Measurements from ENCODE around the gene TAGAP. TPM values are rescaled to one million over a fixed set of nuclear protein-coding genes. Genes with fewer than 3 reads are reported as not detected.
A peak's percentile ranks its signal among the peaks of the same experiment; 100 is the strongest.
"Not testable (repeated sequence)": the region's sequence is repeated elsewhere in the genome, so short reads cannot be mapped to it uniquely, and the experiment has no call there.

The TAGAP gene
- total and polyA plus RNA-seq, 2 donors (not counting 1 experiment from before 2014, with no cell fraction given), result 167 to 242 TPM

- whole genome bisulfite sequencing (ENCODE audit: insufficient coverage), result 78% methylated on average over 3 of the region's 5 CpGs
- Histone ChIP-seq H3K4me3 (ENCODE audit: control extremely low read depth in 1 of 5, extremely low read depth in 1 of 5, insufficient read depth in 1 of 5, low read depth in 2 of 5, low read length in 4 of 5) (no peak overlapping the region), H3K27ac (ENCODE audit: low read length in 2 of 2) (peak overlapping the region in 1 of 2 donors; percentile 74), H4K20me1 (ENCODE audit: control insufficient read depth, insufficient read depth, low read length, poor library complexity, severe bottlenecking) (no peaks in the 10 kb centered on the region), H3K79me2 (ENCODE audit: control insufficient read depth, insufficient read depth, low read length) (peaks cover 20% of the 10 kb centered on the region), H3K4me2 (replicated peaks; ENCODE audit: low read depth, low read length, poor library complexity, severe bottlenecking) (peak overlapping the region; percentile 45), H3K27me3 (replicated peaks in 1 of 4; ENCODE audit: control extremely low read depth in 1 of 4, control insufficient read depth in 3 of 4, insufficient read depth in 4 of 4, low read length in 3 of 4) (no peaks in the 10 kb centered on the region), H3K9ac (ENCODE audit: low read length) (no peak overlapping the region), H3K4me1 (ENCODE audit: control insufficient read depth in 2 of 2, insufficient read depth in 2 of 2, low read length in 2 of 2) (peaks cover 26 to 31% of the 10 kb centered on the region in 2 donors), H3K36me3 (replicated peaks in 1 of 2; ENCODE audit: control extremely low read depth in 1 of 2, control insufficient read depth in 1 of 2, extremely low read depth in 1 of 2, insufficient read depth in 2 of 2, low read length in 1 of 2) (no peaks in the 10 kb centered on the region), H3K9me3 (ENCODE audit: control extremely low read depth in 1 of 3, control insufficient read depth in 2 of 3, insufficient read depth in 1 of 3, low read length in 2 of 3) (peaks cover 0 to 5% (median 0%) of the 10 kb centered on the region in 3 donors), H2AFZ (ENCODE audit: insufficient read depth, low read depth, low read length, poor library complexity, severe bottlenecking) (peak overlapping the region; percentile 26)
- ATAC-seq (ENCODE audit: low read depth) (peak; percentile 70), DNase-seq (peak; percentile 67)
- TF ChIP-seq, protein P1, sequence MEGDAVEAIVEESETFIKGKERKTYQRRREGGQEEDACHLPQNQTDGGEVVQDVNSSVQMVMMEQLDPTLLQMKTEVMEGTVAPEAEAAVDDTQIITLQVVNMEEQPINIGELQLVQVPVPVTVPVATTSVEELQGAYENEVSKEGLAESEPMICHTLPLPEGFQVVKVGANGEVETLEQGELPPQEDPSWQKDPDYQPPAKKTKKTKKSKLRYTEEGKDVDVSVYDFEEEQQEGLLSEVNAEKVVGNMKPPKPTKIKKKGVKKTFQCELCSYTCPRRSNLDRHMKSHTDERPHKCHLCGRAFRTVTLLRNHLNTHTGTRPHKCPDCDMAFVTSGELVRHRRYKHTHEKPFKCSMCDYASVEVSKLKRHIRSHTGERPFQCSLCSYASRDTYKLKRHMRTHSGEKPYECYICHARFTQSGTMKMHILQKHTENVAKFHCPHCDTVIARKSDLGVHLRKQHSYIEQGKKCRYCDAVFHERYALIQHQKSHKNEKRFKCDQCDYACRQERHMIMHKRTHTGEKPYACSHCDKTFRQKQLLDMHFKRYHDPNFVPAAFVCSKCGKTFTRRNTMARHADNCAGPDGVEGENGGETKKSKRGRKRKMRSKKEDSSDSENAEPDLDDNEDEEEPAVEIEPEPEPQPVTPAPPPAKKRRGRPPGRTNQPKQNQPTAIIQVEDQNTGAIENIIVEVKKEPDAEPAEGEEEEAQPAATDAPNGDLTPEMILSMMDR (IDR thresholded peaks at IDR 0.05), result no peak
- no peak for TF ChIP-seq EZH2 (IDR thresholded peaks at IDR 0.05; ENCODE audit: borderline replicate concordance, insufficient read depth, low read depth, low read length, poor library complexity, severe bottlenecking)
- Mint-ChIP-seq H3K27ac (peak overlapping the region; percentile 80), H3K9me3 (ENCODE audit: insufficient read depth) (no peaks in the 10 kb centered on the region), H3K4me1 (peaks cover 50% of the 10 kb centered on the region), H3K27me3 (no peaks in the 10 kb centered on the region), H3K4me3 (no peak overlapping the region)
- ChIA-PET POLR2A (interaction anchor here (0.7 to 2.1 kb wide), 3 partner anchors 25 to 50 kb away, joined by 7 to 12 read pairs (median 7); no protein-coding TSS in a partner anchor), CTCF (interaction anchor here (0.8 to 25.2 kb wide), 7 partner anchors 13 to 138 kb away, joined by 3 to 728 read pairs (median 4); partner anchors contain the start of genes RSPH3 and TAGAP)
- intact Hi-C loops (cut with micrococcal nuclease), result no loop called here
Observed at GRCh38 chr6:159013229-159013628, 31.6 kb downstream of the TAGAP start.

DNA sequence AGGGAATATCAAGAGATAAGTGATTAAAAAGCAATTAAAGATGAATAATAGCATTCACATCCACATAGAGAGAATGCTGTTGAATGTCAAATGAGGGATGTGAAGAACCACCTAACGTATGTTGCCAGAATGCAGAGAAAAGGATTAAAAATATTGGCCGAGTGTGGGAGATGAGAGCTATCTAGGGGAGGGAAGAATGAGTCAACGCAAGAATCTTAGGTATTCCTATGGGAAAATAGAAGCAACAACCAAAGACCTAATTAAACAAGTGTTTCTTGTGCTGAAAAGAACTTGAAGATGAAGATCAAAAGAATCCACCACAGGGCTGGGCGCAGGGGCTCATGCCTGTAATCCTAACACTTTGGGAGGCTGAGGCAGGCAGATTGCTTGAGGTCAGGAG is 32.6 kb downstream of the TAGAP start:
- Histone ChIP-seq H4K20me1 (ENCODE audit: control insufficient read depth, insufficient read depth, low read length, poor library complexity, severe bottlenecking) (no peaks in the 10 kb centered on the region), H3K79me2 (ENCODE audit: control insufficient read depth, insufficient read depth, low read length) (peaks cover 20% of the 10 kb centered on the region), H3K4me2 (replicated peaks; ENCODE audit: low read depth, low read length, poor library complexity, severe bottlenecking) (no peak overlapping the region), H3K9ac (ENCODE audit: low read length) (no peak overlapping the region), H2AFZ (ENCODE audit: insufficient read depth, low read depth, low read length, poor library complexity, severe bottlenecking) (no peak overlapping the region), H3K27me3 (replicated peaks in 1 of 4; ENCODE audit: control extremely low read depth in 1 of 4, control insufficient read depth in 3 of 4, insufficient read depth in 4 of 4, low read length in 3 of 4) (no peaks in the 10 kb centered on the region), H3K9me3 (ENCODE audit: control extremely low read depth in 1 of 3, control insufficient read depth in 2 of 3, insufficient read depth in 1 of 3, low read length in 2 of 3) (peaks cover 0 to 5% (median 0%) of the 10 kb centered on the region in 3 donors), H3K36me3 (replicated peaks in 1 of 2; ENCODE audit: control extremely low read depth in 1 of 2, control insufficient read depth in 1 of 2, extremely low read depth in 1 of 2, insufficient read depth in 2 of 2, low read length in 1 of 2) (no peaks in the 10 kb centered on the region), H3K4me1 (ENCODE audit: control insufficient read depth in 2 of 2, insufficient read depth in 2 of 2, low read length in 2 of 2) (peaks cover 18 to 25% of the 10 kb centered on the region in 2 donors), H3K4me3 (ENCODE audit: control extremely low read depth in 1 of 5, extremely low read depth in 1 of 5, insufficient read depth in 1 of 5, low read depth in 2 of 5, low read length in 4 of 5) (no peak overlapping the region), H3K27ac (ENCODE audit: low read length in 2 of 2) (no peak overlapping the region)
- no peaks in the 10 kb centered on the region for H3K27me3 Mint-ChIP-seq
- no peaks in the 10 kb centered on the region for H3K9me3 Mint-ChIP-seq (ENCODE audit: insufficient read depth)
- TF ChIP-seq, protein P1 (IDR thresholded peaks at IDR 0.05), result no peak
- no peak for TF ChIP-seq EZH2 (IDR thresholded peaks at IDR 0.05; ENCODE audit: borderline replicate concordance, insufficient read depth, low read depth, low read length, poor library complexity, severe bottlenecking)
- CTCF ChIA-PET, result interaction anchor here (9.1 to 25.2 kb wide), 3 partner anchors 28 to 124 kb away, joined by 181 to 728 read pairs (median 478); partner anchors contain the start of gene TAGAP
- ATAC-seq (ENCODE audit: low read depth), result no peak
- POLR2A ChIA-PET, result no interaction called here
- DNase-seq, result no peak
- peak overlapping the region; percentile 29 for H3K27ac Mint-ChIP-seq
- intact Hi-C loops (cut with micrococcal nuclease), result no loop called here
- H3K4me1 Mint-ChIP-seq, result peaks cover 42% of the 10 kb centered on the region
- H3K4me3 Mint-ChIP-seq, result no peak overlapping the region
- 100% methylated on average over 3 of the region's 4 CpGs for WGBS (ENCODE audit: insufficient coverage)

- H2AFZ ChIP-seq (ENCODE audit: insufficient read depth, low read depth, low read length, poor library complexity, severe bottlenecking); H3K4me2 ChIP-seq (replicated peaks; ENCODE audit: low read depth, low read length, poor library complexity, severe bottlenecking); H3K27me3 ChIP-seq (replicated peaks in 1 of 4; ENCODE audit: control extremely low read depth in 1 of 4, control insufficient read depth in 3 of 4, insufficient read depth in 4 of 4, low read length in 3 of 4); H3K27ac Mint-ChIP-seq; H3K27me3 Mint-ChIP-seq; H4K20me1 ChIP-seq (ENCODE audit: control insufficient read depth, insufficient read depth, low read length, poor library complexity, severe bottlenecking); H3K9me3 Mint-ChIP-seq (ENCODE audit: insufficient read depth); H3K9me3 ChIP-seq (ENCODE audit: control extremely low read depth in 1 of 3, control insufficient read depth in 2 of 3, insufficient read depth in 1 of 3, low read length in 2 of 3); H3K36me3 ChIP-seq (replicated peaks in 1 of 2; ENCODE audit: control extremely low read depth in 1 of 2, control insufficient read depth in 1 of 2, extremely low read depth in 1 of 2, insufficient read depth in 2 of 2, low read length in 1 of 2); H3K4me3 Mint-ChIP-seq; DNase-seq; H3K9ac ChIP-seq (ENCODE audit: low read length); ATAC-seq (ENCODE audit: low read depth); H3K4me3 ChIP-seq (ENCODE audit: control extremely low read depth in 1 of 5, extremely low read depth in 1 of 5, insufficient read depth in 1 of 5, low read depth in 2 of 5, low read length in 4 of 5); intact Hi-C loops (cut with micrococcal nuclease); H3K27ac ChIP-seq (ENCODE audit: low read length in 2 of 2): not testable (repeated sequence)
- CTCF ChIA-PET, result interaction anchor here (0.7 to 25.2 kb wide), 9 partner anchors 9 to 141 kb away, joined by 3 to 728 read pairs (median 31); partner anchors contain the start of genes RSPH3 and TAGAP
- peaks cover 18% of the 10 kb centered on the region for H3K79me2 ChIP-seq (ENCODE audit: control insufficient read depth, insufficient read depth, low read length)
- peaks cover 18 to 25% of the 10 kb centered on the region in 2 donors for H3K4me1 ChIP-seq (ENCODE audit: control insufficient read depth in 2 of 2, insufficient read depth in 2 of 2, low read length in 2 of 2)
- POLR2A ChIA-PET, result interaction anchor here (1.0 to 2.4 kb wide), 3 partner anchors 10 to 34 kb away, joined by 3 to 12 read pairs (median 4); partner anchors contain the start of genes RSPH3 and TAGAP
- H3K4me1 Mint-ChIP-seq, result peaks cover 42% of the 10 kb centered on the region
- WGBS (ENCODE audit: insufficient coverage), result 60% methylated on average over 5 of the region's 7 CpGs
Observed at GRCh38 chr6:159010037-159010612, 34.7 kb downstream of the TAGAP start.
